ENCODE results near the gene MLN.
"Not testable (repeated sequence)": the region's sequence is repeated elsewhere in the genome, so short reads cannot be mapped to it uniquely, and the experiment has no call there.

The MLN gene

GRCh38 chr6:33834401-33835392 is 30.9 kb upstream of the MLN start:
- no peak for DNase-seq

- DNase-seq = no peak
Observed at GRCh38 chr6:33833599-33833998, 29.8 kb upstream of the MLN start.

GRCh38 chr6:33832831-33833230 is 29.0 kb upstream of the MLN start:
- DNase-seq = not testable (repeated sequence)

- not testable (repeated sequence) for DNase-seq
Observed at GRCh38 chr6:33831725-33832124, 27.9 kb upstream of the MLN start.

GRCh38 chr6:33830635-33831240 is 26.9 kb upstream of the MLN start:
- DNase-seq = no peak

GRCh38 chr6:33828764-33829731 is 25.2 kb upstream of the MLN start:
- no peak for DNase-seq

- DNase-seq = no peak
Observed at GRCh38 chr6:33828452-33828763, 24.6 kb upstream of the MLN start.

- no peak for DNase-seq
Observed at GRCh38 chr6:33827546-33828451, 24.0 kb upstream of the MLN start.

GRCh38 chr6:33826537-33826936 is 22.7 kb upstream of the MLN start:
- no peak for DNase-seq

GRCh38 chr6:33824461-33825154 is 20.8 kb upstream of the MLN start:
- no peak for DNase-seq

GRCh38 chr6:33823806-33824205 is 20.0 kb upstream of the MLN start:
- no peak for DNase-seq

GRCh38 chr6:33822575-33823395 is 19.0 kb upstream of the MLN start:
- no peak for DNase-seq

- DNase-seq = no peak
Observed at GRCh38 chr6:33820784-33821520, 17.1 kb upstream of the MLN start.

GRCh38 chr6:33820243-33820642 is 16.4 kb upstream of the MLN start:
- DNase-seq = no peak

- DNase-seq = no peak
Observed at GRCh38 chr6:33819021-33819420, 15.2 kb upstream of the MLN start.

- no peak for DNase-seq
Observed at GRCh38 chr6:33818293-33818692, 14.5 kb upstream of the MLN start.

- no peak for DNase-seq
Observed at GRCh38 chr6:33817489-33817888, 13.7 kb upstream of the MLN start.

- no peak for DNase-seq
Observed at GRCh38 chr6:33816911-33817310, 13.1 kb upstream of the MLN start.

- DNase-seq = no peak
Observed at GRCh38 chr6:33815854-33816253, 12.1 kb upstream of the MLN start.
